H1 (cell line): Measurements from ENCODE around the gene INAFM1. TPM values are rescaled to one million over a fixed set of nuclear protein-coding genes. Genes with fewer than 3 reads are reported as not detected.

Experiments used
- CTCF ChIA-PET: fragments of 300-600 bp; sonication (Branson Sonifier 250); formaldehyde crosslinking; loops from one replicate; lab custom pipeline; 2021; ENCODE audit not compliant: partially characterized antibody; lab: Charles Lee
- POLR2A ChIA-PET: fragments of 300-600 bp; sonication (Branson Sonifier 250); formaldehyde crosslinking; loops from one replicate; lab custom pipeline; 2021; ENCODE audit warnings: inconsistent platforms; ENCODE audit not compliant: partially characterized antibody; lab: Charles Lee
- DNase-seq, 2 experiments: peaks; one replicate each; pipeline versions ENCODE4 v3.0.0 to v3.0.0-alpha.2; 2010 to 2022; ENCODE audit warnings: low spot score in 2 of 2, low read depth in 1 of 2, mixed read lengths in 1 of 2
- FAIRE-seq: peaks from 2 replicates; lab custom pipeline; 2011; peaks lifted over from hg19 to GRCh38; lab: Jason Lieb, UNC
- H2AFZ ChIP-seq: 2 replicates; pipeline ENCODE4 v1.8.1; 2012; ENCODE audit warnings: low read length, inconsistent platforms
- H2AK5ac ChIP-seq: 2 replicates; pipeline ENCODE4 v1.6.1; 2013; ENCODE audit warnings: low read depth, low read length
- H2BK120ac ChIP-seq: replicated peaks from 2 replicates; pipeline ENCODE3; 2013; ENCODE audit warnings: low read depth, low read length, inconsistent platforms
- H2BK12ac ChIP-seq: 2 replicates; pipeline ENCODE4 v1.6.1; 2013; ENCODE audit warnings: low read depth, low read length
- H2BK15ac ChIP-seq: 2 replicates; pipeline ENCODE4 v1.6.1; 2013; ENCODE audit warnings: low read length
- H2BK20ac ChIP-seq: 2 replicates; pipeline ENCODE4 v1.6.1; 2013; ENCODE audit warnings: low read length
- H2BK5ac ChIP-seq: 2 replicates; pipeline ENCODE4 v1.6.1; 2013; ENCODE audit warnings: low read depth, low read length
- H3K14ac ChIP-seq: 2 replicates; pipeline ENCODE4 v1.6.1; 2013; ENCODE audit warnings: inconsistent platforms; ENCODE audit not compliant: insufficient read length
- H3K18ac ChIP-seq: 2 replicates; pipeline ENCODE4 v1.6.1; 2013; ENCODE audit warnings: low read length; ENCODE audit errors: extremely low read depth
- H3K23ac ChIP-seq: 2 replicates; pipeline ENCODE4 v1.6.1; 2013; ENCODE audit warnings: inconsistent platforms; ENCODE audit not compliant: insufficient read length
- H3K23me2 ChIP-seq: 2 replicates; pipeline ENCODE4 v1.6.1; 2013; ENCODE audit warnings: low read depth, low read length
- H3K27ac ChIP-seq: 2 replicates; pipeline ENCODE4 v1.6.1; 2011; ENCODE audit warnings: low read depth, low read length, inconsistent platforms
- H3K27me3 ChIP-seq, 4 experiments: replicated peaks in 1 of 4; 1 replicate in 1 of 4; 2 replicates in 3 of 4; pipeline versions ENCODE4 v1.6.1 to v1.8.1; 2011 to 2013; ENCODE audit warnings: low read length in 3 of 4, mild to moderate bottlenecking in 3 of 4, inconsistent platforms in 2 of 4, mixed read lengths in 2 of 4, moderate library complexity in 1 of 4; ENCODE audit not compliant: control insufficient read depth in 3 of 4, insufficient read depth in 3 of 4; ENCODE audit errors: extremely low read depth in 1 of 4
- H3K36me3 ChIP-seq, 4 experiments: 2 replicates each; pipeline versions ENCODE4 v1.6.1 to v1.8.1; 2011 to 2013; ENCODE audit warnings: mild to moderate bottlenecking in 4 of 4, low read length in 3 of 4, moderate library complexity in 2 of 4, control low read depth in 1 of 4, inconsistent platforms in 1 of 4; ENCODE audit not compliant: insufficient read depth in 4 of 4, control insufficient read depth in 2 of 4
- H3K4ac ChIP-seq: replicated peaks from 2 replicates; pipeline ENCODE3; 2013; ENCODE audit warnings: low read length, low read depth, mixed read lengths, inconsistent platforms; ENCODE audit not compliant: insufficient read length
- H3K4me1 ChIP-seq, 4 experiments: replicated peaks in 1 of 4; 1 replicate in 1 of 4; 2 replicates in 3 of 4; pipeline versions ENCODE4 v1.6.1 to v1.8.1; 2011 to 2013; ENCODE audit warnings: low read length in 3 of 4, inconsistent platforms in 2 of 4, mixed read lengths in 1 of 4; ENCODE audit not compliant: insufficient read depth in 4 of 4, control insufficient read depth in 3 of 4
- H3K4me2 ChIP-seq, 2 experiments: 2 replicates each; pipeline versions ENCODE4 v1.6.1 to v1.8.1; 2011 to 2013; ENCODE audit warnings: low read depth in 2 of 2, low read length in 2 of 2, control low read depth in 1 of 2, inconsistent platforms in 1 of 2, mild to moderate bottlenecking in 1 of 2; ENCODE audit not compliant: insufficient read depth in 1 of 2
- H3K4me3 ChIP-seq, 4 experiments: fragments of 200-600, 300-600 bp in 1 of 4; sonication (generic), shearing (Covaris generic), sonication (Bioruptor Twin) in 1 of 4; 2 replicates each; pipeline versions ENCODE4 v1.5.1 to v1.8.1; 2011 to 2016; ENCODE audit warnings: low read length in 4 of 4, low read depth in 3 of 4, control low read depth in 2 of 4, inconsistent platforms in 2 of 4, mild to moderate bottlenecking in 2 of 4, mixed read lengths in 1 of 4, moderate library complexity in 1 of 4; ENCODE audit not compliant: insufficient read depth in 2 of 4; ENCODE audit errors: extremely low read depth in 1 of 4
- H3K56ac ChIP-seq: replicated peaks from 2 replicates; pipeline ENCODE3; 2013; ENCODE audit warnings: low read depth, mild to moderate bottlenecking, mixed read lengths, low read length, inconsistent platforms; ENCODE audit not compliant: insufficient read length
- H3K79me1 ChIP-seq: 2 replicates; pipeline ENCODE4 v1.6.1; 2013; ENCODE audit warnings: low read depth, low read length, control low read depth
- H3K79me2 ChIP-seq, 2 experiments: 2 replicates each; pipeline versions ENCODE4 v1.6.1 to v1.8.1; 2012 to 2013; ENCODE audit warnings: low read length in 2 of 2, mild to moderate bottlenecking in 2 of 2, inconsistent platforms in 1 of 2; ENCODE audit not compliant: insufficient read depth in 2 of 2, control insufficient read depth in 1 of 2
- H3K9ac ChIP-seq, 4 experiments: replicated peaks in 1 of 4; 1 replicate in 1 of 4; 2 replicates in 3 of 4; pipeline versions ENCODE4 v1.6.1 to v1.8.1; 2011 to 2013; ENCODE audit warnings: low read depth in 3 of 4, low read length in 3 of 4, control low read depth in 2 of 4, mild to moderate bottlenecking in 2 of 4, moderate library complexity in 2 of 4, inconsistent platforms in 1 of 4; ENCODE audit errors: extremely low read depth in 1 of 4
- H3K9me3 ChIP-seq, 2 experiments: 2 replicates each; pipeline versions ENCODE4 v1.6.1 to v1.8.1; 2012 to 2013; ENCODE audit warnings: mild to moderate bottlenecking in 2 of 2, moderate library complexity in 2 of 2, control low read depth in 1 of 2, inconsistent platforms in 1 of 2, low read depth in 1 of 2, low read length in 1 of 2, mixed read lengths in 1 of 2; ENCODE audit not compliant: insufficient read depth in 2 of 2
- H4K20me1 ChIP-seq, 2 experiments: replicated peaks in 1 of 2; 2 replicates each; pipeline versions ENCODE3 to v1.8.1; 2011 to 2013; ENCODE audit warnings: inconsistent platforms in 2 of 2, low read length in 2 of 2, mild to moderate bottlenecking in 1 of 2; ENCODE audit not compliant: insufficient read depth in 2 of 2, control insufficient read depth in 1 of 2
- H4K5ac ChIP-seq: 2 replicates; pipeline ENCODE4 v1.6.1; 2013; ENCODE audit warnings: low read length, low read depth, mixed read lengths, inconsistent platforms; ENCODE audit not compliant: insufficient read length
- H4K8ac ChIP-seq: 2 replicates; pipeline ENCODE4 v1.8.0; 2013; ENCODE audit warnings: mild to moderate bottlenecking, moderate library complexity, low read length, inconsistent platforms; ENCODE audit not compliant: insufficient read depth; ENCODE audit errors: extremely low read depth
- H4K91ac ChIP-seq: replicated peaks from 2 replicates; pipeline ENCODE3; 2013; ENCODE audit warnings: low read length, mixed read lengths, inconsistent platforms; ENCODE audit not compliant: insufficient read length
- BRCA1 ChIP-seq: IDR thresholded peaks from 2 replicates; pipeline ENCODE4 v1.6.1; 2012; ENCODE audit warnings: low read depth, low read length, improper control_type of control experiment
- CEBPB ChIP-seq: IDR thresholded peaks from 2 replicates; pipeline ENCODE4 v1.6.1; 2012; ENCODE audit warnings: low read depth, low read length
- EP300 ChIP-seq, 2 experiments: IDR thresholded peaks; 1 replicate in 1 of 2; 2 replicates in 1 of 2; pipeline ENCODE4 v1.6.1; 2011 to 2012; ENCODE audit warnings: low read depth in 2 of 2, low read length in 2 of 2, mild to moderate bottlenecking in 2 of 2, borderline replicate concordance in 1 of 2, inconsistent platforms in 1 of 2, moderate library complexity in 1 of 2
- GABPA ChIP-seq: IDR thresholded peaks from 2 replicates; pipeline ENCODE4 v1.6.1; 2011; ENCODE audit warnings: mild to moderate bottlenecking, low read length, moderate library complexity, borderline replicate concordance; ENCODE audit not compliant: insufficient read depth
- GTF2F1 ChIP-seq: IDR thresholded peaks from 2 replicates; pipeline ENCODE4 v1.6.1; 2012; ENCODE audit warnings: low read depth, low read length, improper control_type of control experiment, borderline replicate concordance
- JUN ChIP-seq: IDR thresholded peaks from 2 replicates; pipeline ENCODE4 v1.6.1; 2011; ENCODE audit warnings: low read depth, mild to moderate bottlenecking, improper control_type of control experiment, low read length
- KDM1A ChIP-seq: fragments of 200-600, 300-600 bp; sonication (generic); IDR thresholded peaks from 2 replicates; pipeline ENCODE4 v1.7.1; 2016; ENCODE audit warnings: mild to moderate bottlenecking, low read length, borderline replicate concordance
- KDM5A ChIP-seq: fragments of 200-600 bp; IDR thresholded peaks from 2 replicates; pipeline ENCODE4 v1.7.1; 2012; ENCODE audit warnings: mild to moderate bottlenecking, low read length, inconsistent platforms, mixed read lengths
- MAFK ChIP-seq: IDR thresholded peaks from 2 replicates; pipeline ENCODE4 v1.6.1; 2012; ENCODE audit warnings: low read depth, mild to moderate bottlenecking, improper control_type of control experiment, low read length
- MAX ChIP-seq: IDR thresholded peaks from 2 replicates; pipeline ENCODE4 v1.6.1; 2012; ENCODE audit warnings: inconsistent platforms
- RNF2 ChIP-seq: fragments of 200-900, 300-1000 bp; sonication (generic); IDR thresholded peaks from 2 replicates; pipeline ENCODE4 v1.7.1; 2016; ENCODE audit warnings: borderline replicate concordance, low read depth, mild to moderate bottlenecking, antibody characterized with exemption, low read length; ENCODE audit not compliant: poor library complexity, severe bottlenecking; ENCODE audit errors: missing control alignments
- RXRA ChIP-seq: IDR thresholded peaks from 2 replicates; pipeline ENCODE4 v1.6.1; 2011; ENCODE audit warnings: low read depth, mild to moderate bottlenecking, low read length, moderate library complexity; ENCODE audit not compliant: insufficient read depth
- SUZ12 ChIP-seq: fragments of 200-600 bp; sonication (generic); IDR thresholded peaks from 2 replicates; pipeline ENCODE4 v1.6.1; 2012; ENCODE audit warnings: mild to moderate bottlenecking, inconsistent platforms, low read length, moderate library complexity, mixed read lengths
- TBP ChIP-seq: IDR thresholded peaks from 2 replicates; pipeline ENCODE4 v1.6.1; 2011; ENCODE audit warnings: low read depth, low read length, improper control_type of control experiment
- whole genome bisulfite sequencing, 2 experiments: shearing (Covaris generic) in 1 of 2; methylation state at CpG; one replicate each; pipeline versions ENCODE4 v1.1.6 to v1.1.7; 2013 to 2015; ENCODE audit warnings: low lambda C conversion rate in 2 of 2, mixed read lengths in 2 of 2, inconsistent platforms in 1 of 2, low coverage in 1 of 2, missing lambda C conversion rate in 1 of 2; ENCODE audit not compliant: insufficient replicate concordance in 2 of 2, insufficient coverage in 1 of 2, insufficient read length in 1 of 2; ENCODE audit errors: extremely low coverage in 1 of 2, missing lambda C conversion rate in 1 of 2; 5-methylcytosine and 5-hydroxymethylcytosine counted together
- polyA plus RNA-seq, 7 experiments: library from polyadenylated mRNA; depleted of rRNA in 3 of 7; stranded (reverse) in 5 of 7; unstranded in 2 of 7; fragments of >200 nt in 5 of 7; fragments of 200-250 nt in 2 of 7; gene quantifications; 1 replicate in 5 of 7; 2 replicates in 1 of 7; 4 replicates in 1 of 7; pipeline versions ENCODE4 v1.2.1 to v1.2.3, GENCODE V29; 2011 to 2013; ENCODE audit warnings: missing spikeins in 2 of 7, mixed read lengths in 2 of 7
- total RNA-seq: library from RNA; stranded (reverse); fragmentation: NEBNext Ultra II Directional; extraction: Animal tissue kit (Norgen Biotek cat#: 25700); gene quantifications from 2 replicates; pipeline ENCODE4 v1.2.1, GENCODE V29; 2021

The INAFM1 gene
- total and polyA plus RNA-seq, 2 of the 8 experiments (the other 6 are each of a cell fraction or from before 2014, with no cell fraction given) = 2.6 to 3.4 TPM

GRCh38 chr19:47310819-47311218, 36.1 kb downstream of the INAFM1 start:
- Histone ChIP-seq H3K27ac (no peak overlapping the region), H2BK15ac (no peak overlapping the region), H3K23ac (no peak overlapping the region), H3K9ac (no peak overlapping the region), H2AFZ (no peak overlapping the region), H2BK120ac (no peak overlapping the region), H2BK12ac (no peak overlapping the region), H3K27me3 (no peaks in the 10 kb centered on the region), H4K20me1 (no peaks in the 10 kb centered on the region), H3K79me1 (no peaks in the 10 kb centered on the region), H3K4me3 (no peak overlapping the region), H4K8ac (no peak overlapping the region), H3K14ac (no peak overlapping the region), H4K91ac (no peak overlapping the region), H2BK5ac (no peak overlapping the region), H3K23me2 (no peaks in the 10 kb centered on the region; the same call in 1 of the 2 replicates), H3K4me1 (no peaks in the 10 kb centered on the region), H4K5ac (no peak overlapping the region), H3K56ac (no peak overlapping the region), H3K18ac (no peak overlapping the region), H2BK20ac (no peak overlapping the region), H2AK5ac (no peak overlapping the region), H3K36me3 (no peaks in the 10 kb centered on the region), H3K4ac (no peak overlapping the region), H3K4me2 (no peak overlapping the region), H3K79me2 (no peaks in the 10 kb centered on the region), H3K9me3 (no peaks in the 10 kb centered on the region)
- FAIRE-seq = no peak
- DNase-seq = no peak
- CTCF ChIA-PET = interaction anchor here (0.6 kb wide), 2 partner anchors 297 to 531 kb away, joined by 4 read pairs; no protein-coding TSS in a partner anchor
- POLR2A ChIA-PET = interaction anchor here (0.8 kb wide), 1 partner anchor 11 kb away, joined by 3 read pairs; no protein-coding TSS in a partner anchor
- 90% methylated on average over 5 of the region's 5 CpGs; no CpG with 5 or more reads in 1 of the 2 experiments for WGBS, 2 experiments
- no peak for TF ChIP-seq JUN
- TF ChIP-seq EP300 (IDR thresholded peaks at IDR 0.05; ENCODE audit: borderline replicate concordance in 1 of 2, low read depth in 2 of 2, low read length in 2 of 2) = no peak
- TF ChIP-seq RXRA = no peak
- no peak for TF ChIP-seq CEBPB
- TF ChIP-seq BRCA1 = no peak
- TF ChIP-seq TBP = no peak
- no peak for TF ChIP-seq GTF2F1
- no peak for TF ChIP-seq KDM1A
- TF ChIP-seq MAX = no peak
- no peak for TF ChIP-seq GABPA
- TF ChIP-seq RNF2 = no peak
- no peak for TF ChIP-seq KDM5A
- TF ChIP-seq MAFK = no peak
- TF ChIP-seq SUZ12 = no peak
